Measurements from ENCODE around the gene GARIN6. TPM values are rescaled to one million over a fixed set of nuclear protein-coding genes. Genes with fewer than 3 reads are reported as not detected.

Gene GARIN6
- total RNA-seq, 1 donor from 2014 or later, result not detected

GRCh38 chr12:99627459-99627858 lies 20.1 kb upstream of the GARIN6 start:
- Histone ChIP-seq H3K4me2 (ENCODE audit: low read length) (no peak overlapping the region), H3K27ac (ENCODE audit: low read depth, low read length) (no peak overlapping the region), H3K4me3 (ENCODE audit: insufficient read depth, low read depth, low read length) (no peak overlapping the region), H3K36me3 (ENCODE audit: insufficient read depth, low read length) (no peaks in the 10 kb centered on the region), H3K79me2 (ENCODE audit: insufficient read depth, low read length) (no peaks in the 10 kb centered on the region), H4K20me1 (ENCODE audit: insufficient read depth, low read length) (no peaks in the 10 kb centered on the region), H3K4me1 (ENCODE audit: insufficient read depth, low read length) (no peaks in the 10 kb centered on the region), H3K9ac (ENCODE audit: low read length) (no peak overlapping the region), H3K27me3 (ENCODE audit: insufficient read depth, low read length) (no peaks in the 10 kb centered on the region), H2AFZ (ENCODE audit: low read depth, low read length) (no peak overlapping the region), H3K9me3 (ENCODE audit: insufficient read depth, low read depth, low read length) (no peaks in the 10 kb centered on the region)
- DNase-seq (ENCODE audit: low read depth), result no peak
- no peak overlapping the region for H3K27ac Mint-ChIP-seq (ENCODE audit: unreplicated experiment)
- no peak for FAIRE-seq
- no peak overlapping the region for H3K4me3 Mint-ChIP-seq (ENCODE audit: unreplicated experiment)
- H3K27me3 Mint-ChIP-seq (ENCODE audit: low read depth, unreplicated experiment), result no peaks in the 10 kb centered on the region
- no peaks in the 10 kb centered on the region for H3K9me3 Mint-ChIP-seq (ENCODE audit: unreplicated experiment)
- TF ChIP-seq, protein P1, sequence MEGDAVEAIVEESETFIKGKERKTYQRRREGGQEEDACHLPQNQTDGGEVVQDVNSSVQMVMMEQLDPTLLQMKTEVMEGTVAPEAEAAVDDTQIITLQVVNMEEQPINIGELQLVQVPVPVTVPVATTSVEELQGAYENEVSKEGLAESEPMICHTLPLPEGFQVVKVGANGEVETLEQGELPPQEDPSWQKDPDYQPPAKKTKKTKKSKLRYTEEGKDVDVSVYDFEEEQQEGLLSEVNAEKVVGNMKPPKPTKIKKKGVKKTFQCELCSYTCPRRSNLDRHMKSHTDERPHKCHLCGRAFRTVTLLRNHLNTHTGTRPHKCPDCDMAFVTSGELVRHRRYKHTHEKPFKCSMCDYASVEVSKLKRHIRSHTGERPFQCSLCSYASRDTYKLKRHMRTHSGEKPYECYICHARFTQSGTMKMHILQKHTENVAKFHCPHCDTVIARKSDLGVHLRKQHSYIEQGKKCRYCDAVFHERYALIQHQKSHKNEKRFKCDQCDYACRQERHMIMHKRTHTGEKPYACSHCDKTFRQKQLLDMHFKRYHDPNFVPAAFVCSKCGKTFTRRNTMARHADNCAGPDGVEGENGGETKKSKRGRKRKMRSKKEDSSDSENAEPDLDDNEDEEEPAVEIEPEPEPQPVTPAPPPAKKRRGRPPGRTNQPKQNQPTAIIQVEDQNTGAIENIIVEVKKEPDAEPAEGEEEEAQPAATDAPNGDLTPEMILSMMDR (IDR thresholded peaks at IDR 0.05; ENCODE audit: insufficient read depth, low read depth, low read length), result no peak
- TF ChIP-seq EZH2 (IDR thresholded peaks at IDR 0.05; ENCODE audit: insufficient read depth, low read length), result no peak
- no peaks in the 10 kb centered on the region for H3K4me1 Mint-ChIP-seq (ENCODE audit: low read depth, unreplicated experiment)
- no peaks in the 10 kb centered on the region for H3K36me3 Mint-ChIP-seq (ENCODE audit: low read depth, unreplicated experiment)

DNA sequence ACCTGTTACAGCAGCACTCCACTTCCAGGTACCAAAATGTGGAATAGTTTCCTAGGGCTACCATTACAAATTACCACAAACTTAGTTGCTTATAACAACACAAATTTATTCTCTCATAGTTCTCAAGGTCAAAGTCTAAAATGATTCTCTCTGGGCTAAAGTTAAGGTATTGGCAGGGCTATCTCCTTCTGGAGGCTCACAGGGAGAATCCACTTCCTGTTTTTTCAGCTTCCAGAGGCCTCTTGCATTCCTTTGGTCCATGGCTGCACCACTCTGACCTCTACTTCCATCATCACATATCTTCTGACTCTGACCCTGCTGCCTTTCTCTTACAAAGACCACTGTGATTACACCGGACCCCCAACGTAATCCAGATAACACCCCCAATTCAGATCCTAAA lies 2.9 kb upstream of the GARIN6 start:
- Mint-ChIP-seq H3K27me3 (ENCODE audit: low read depth, unreplicated experiment) (no peaks in the 10 kb centered on the region), H3K36me3 (ENCODE audit: low read depth, unreplicated experiment) (no peaks in the 10 kb centered on the region), H3K4me3 (ENCODE audit: unreplicated experiment) (no peak overlapping the region), H3K9me3 (ENCODE audit: unreplicated experiment) (no peaks in the 10 kb centered on the region), H3K27ac (ENCODE audit: unreplicated experiment) (no peak overlapping the region), H3K4me1 (ENCODE audit: low read depth, unreplicated experiment) (peaks cover 6% of the 10 kb centered on the region)
- Histone ChIP-seq H3K4me1 (ENCODE audit: insufficient read depth, low read length) (no peaks in the 10 kb centered on the region), H3K27ac (ENCODE audit: low read depth, low read length) (no peak overlapping the region), H3K79me2 (ENCODE audit: insufficient read depth, low read length) (no peaks in the 10 kb centered on the region), H4K20me1 (ENCODE audit: insufficient read depth, low read length) (no peaks in the 10 kb centered on the region), H3K4me3 (ENCODE audit: insufficient read depth, low read depth, low read length) (no peak overlapping the region), H2AFZ (ENCODE audit: low read depth, low read length) (no peak overlapping the region), H3K9ac (ENCODE audit: low read length) (no peak overlapping the region), H3K27me3 (ENCODE audit: insufficient read depth, low read length) (no peaks in the 10 kb centered on the region), H3K4me2 (ENCODE audit: low read length) (no peak overlapping the region), H3K36me3 (ENCODE audit: insufficient read depth, low read length) (no peaks in the 10 kb centered on the region), H3K9me3 (ENCODE audit: insufficient read depth, low read depth, low read length) (no peaks in the 10 kb centered on the region)
- FAIRE-seq (no peak), DNase-seq (ENCODE audit: low read depth) (no peak)
- no peak for TF ChIP-seq EZH2 (IDR thresholded peaks at IDR 0.05; ENCODE audit: insufficient read depth, low read length)
- TF ChIP-seq, protein P1 (IDR thresholded peaks at IDR 0.05; ENCODE audit: insufficient read depth, low read depth, low read length), result no peak

DNA sequence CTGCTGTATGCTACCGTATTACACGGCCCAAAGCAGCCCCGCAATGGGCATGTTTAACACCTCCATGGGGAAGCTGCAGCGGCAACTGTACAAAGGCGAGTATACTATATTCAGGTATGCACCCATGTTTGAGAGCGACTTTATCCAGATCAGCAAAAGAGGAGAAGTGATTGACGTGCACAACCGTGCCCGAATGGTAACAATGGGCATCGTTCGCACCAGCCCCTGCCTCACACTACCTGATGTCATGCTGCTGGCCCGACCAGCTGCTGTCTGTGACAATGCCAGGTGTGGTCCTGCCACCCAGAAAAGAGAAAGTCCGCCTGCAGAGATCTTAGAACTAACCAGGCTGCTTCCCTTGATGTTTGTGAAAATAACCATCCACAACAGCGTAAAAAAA lies 630 bp downstream of the GARIN6 start:
- FAIRE-seq, result no peak
- Histone ChIP-seq H3K4me2 (ENCODE audit: low read length) (no peak overlapping the region), H2AFZ (ENCODE audit: low read depth, low read length) (no peak overlapping the region), H3K36me3 (ENCODE audit: insufficient read depth, low read length) (no peaks in the 10 kb centered on the region), H3K27ac (ENCODE audit: low read depth, low read length) (no peak overlapping the region), H3K79me2 (ENCODE audit: insufficient read depth, low read length) (no peaks in the 10 kb centered on the region), H3K9me3 (ENCODE audit: insufficient read depth, low read depth, low read length) (no peaks in the 10 kb centered on the region), H4K20me1 (ENCODE audit: insufficient read depth, low read length) (no peaks in the 10 kb centered on the region), H3K27me3 (ENCODE audit: insufficient read depth, low read length) (no peaks in the 10 kb centered on the region), H3K4me3 (ENCODE audit: insufficient read depth, low read depth, low read length) (no peak overlapping the region), H3K9ac (ENCODE audit: low read length) (no peak overlapping the region), H3K4me1 (ENCODE audit: insufficient read depth, low read length) (no peaks in the 10 kb centered on the region)
- Mint-ChIP-seq H3K36me3 (ENCODE audit: low read depth, unreplicated experiment) (no peaks in the 10 kb centered on the region), H3K4me1 (ENCODE audit: low read depth, unreplicated experiment) (peaks cover 6% of the 10 kb centered on the region), H3K27me3 (ENCODE audit: low read depth, unreplicated experiment) (no peaks in the 10 kb centered on the region), H3K4me3 (ENCODE audit: unreplicated experiment) (no peak overlapping the region), H3K27ac (ENCODE audit: unreplicated experiment) (no peak overlapping the region), H3K9me3 (ENCODE audit: unreplicated experiment) (no peaks in the 10 kb centered on the region)
- DNase-seq (ENCODE audit: low read depth), result no peak
- no peak for TF ChIP-seq EZH2 (IDR thresholded peaks at IDR 0.05; ENCODE audit: insufficient read depth, low read length)
- TF ChIP-seq, protein P1 (IDR thresholded peaks at IDR 0.05; ENCODE audit: insufficient read depth, low read depth, low read length), result no peak

All from astrocyte (in vitro differentiated cells and primary cell).